Neutrophil (primary cell): ENCODE data around the gene FAM13C.

Source experiments
- H3K27ac ChIP-seq: fragments of 200-600 bp; sonication (generic); 2 replicates; pipeline ENCODE4 v1.5.1; 2016; ENCODE audit warnings: mild to moderate bottlenecking, moderate library complexity
- H3K27me3 ChIP-seq: fragments of 200-600 bp; sonication (generic); 2 replicates; pipeline ENCODE4 v1.6.0; 2016; ENCODE audit warnings: mild to moderate bottlenecking
- H3K36me3 ChIP-seq: fragments of 200-600 bp; sonication (generic); 2 replicates; pipeline ENCODE4 v1.5.1; 2017
- H3K4me1 ChIP-seq, 2 experiments: fragments of 200-600 bp in 1 of 2; sonication (generic) in 1 of 2; 1 replicate in 1 of 2; 2 replicates in 1 of 2; pipeline versions ENCODE4 v1.5.1 to v1.6.1; 2013 to 2016; ENCODE audit warnings: low read depth in 1 of 2, low read length in 1 of 2, mild to moderate bottlenecking in 1 of 2, moderate library complexity in 1 of 2; ENCODE audit not compliant: control insufficient read depth in 1 of 2, insufficient read depth in 1 of 2
- H3K4me3 ChIP-seq, 2 experiments: fragments of 200-600 bp in 1 of 2; sonication (generic) in 1 of 2; 1 replicate in 1 of 2; 2 replicates in 1 of 2; pipeline ENCODE4 v1.5.1; 2013 to 2016; ENCODE audit warnings: low read depth in 1 of 2, low read length in 1 of 2, mild to moderate bottlenecking in 1 of 2, moderate library complexity in 1 of 2
- H3K9me3 ChIP-seq: fragments of 200-600 bp; sonication (generic); 2 replicates; pipeline ENCODE4 v1.5.1; 2016
- CTCF ChIP-seq: fragments of 200-600 bp; sonication (generic); IDR thresholded peaks from 2 replicates; pipeline ENCODE4 v1.5.1; 2016; ENCODE audit warnings: antibody characterized with exemption

Gene FAM13C

GRCh38 chr10:59350558-59350957 is 11.8 kb downstream of the FAM13C start:
- Histone ChIP-seq H3K4me1 (no peaks in the 10 kb centered on the region), H3K27me3 (no peaks in the 10 kb centered on the region), H3K27ac (no peak overlapping the region), H3K9me3 (no peaks in the 10 kb centered on the region), H3K36me3 (no peaks in the 10 kb centered on the region), H3K4me3 (no peak overlapping the region)
- no peak for TF ChIP-seq CTCF

GRCh38 chr10:59346321-59346720 is 16.0 kb downstream of the FAM13C start:
- H3K27ac ChIP-seq: no peak overlapping the region
- no peaks in the 10 kb centered on the region for H3K9me3 ChIP-seq
- no peak for TF ChIP-seq CTCF
- H3K4me3 ChIP-seq: no peak overlapping the region
- no peaks in the 10 kb centered on the region for H3K36me3 ChIP-seq
- no peaks in the 10 kb centered on the region for H3K4me1 ChIP-seq
- H3K27me3 ChIP-seq: no peaks in the 10 kb centered on the region

- TF ChIP-seq CTCF: no peak
- Histone ChIP-seq H3K9me3 (no peaks in the 10 kb centered on the region), H3K27me3 (no peaks in the 10 kb centered on the region), H3K4me3 (no peak overlapping the region), H3K4me1 (no peaks in the 10 kb centered on the region), H3K36me3 (no peaks in the 10 kb centered on the region), H3K27ac (no peak overlapping the region)
These were observed 19.6 kb downstream of the FAM13C start for GRCh38 chr10:59342723-59343122.

- Histone ChIP-seq H3K9me3 (no peaks in the 10 kb centered on the region), H3K4me1 (no peaks in the 10 kb centered on the region), H3K27ac (no peak overlapping the region), H3K36me3 (no peaks in the 10 kb centered on the region), H3K27me3 (no peaks in the 10 kb centered on the region), H3K4me3 (no peak overlapping the region)
- no peak for TF ChIP-seq CTCF
These were observed 20.3 kb downstream of the FAM13C start for GRCh38 chr10:59342000-59342399.

- H3K36me3 ChIP-seq: no peaks in the 10 kb centered on the region
- no peaks in the 10 kb centered on the region for H3K27me3 ChIP-seq
- H3K4me1 ChIP-seq: no peaks in the 10 kb centered on the region
- TF ChIP-seq CTCF: no peak
- H3K27ac ChIP-seq: no peak overlapping the region
- no peak overlapping the region for H3K4me3 ChIP-seq
- no peaks in the 10 kb centered on the region for H3K9me3 ChIP-seq
These were observed 22.1 kb downstream of the FAM13C start for GRCh38 chr10:59340285-59340684.

- Histone ChIP-seq H3K4me1 (no peaks in the 10 kb centered on the region), H3K36me3 (no peaks in the 10 kb centered on the region), H3K4me3 (no peak overlapping the region), H3K9me3 (no peaks in the 10 kb centered on the region), H3K27me3 (no peaks in the 10 kb centered on the region), H3K27ac (no peak overlapping the region)
- no peak for TF ChIP-seq CTCF
These were observed 23.0 kb downstream of the FAM13C start for GRCh38 chr10:59339351-59339750.
